Tibial nerve (tissue), 4 donors: Measurements from ENCODE around the gene CRYGA.

Experiments
- CTCF ChIP-seq, 5 experiments: fragments of 200-600 bp in 3 of 5; fragments of 450-650 bp in 2 of 5; sonication (generic) in 3 of 5; IDR thresholded peaks; one replicate each; pipeline ENCODE4 v1.5.1; 2016 to 2019; ENCODE audit warnings: antibody characterized with exemption in 5 of 5, mild to moderate bottlenecking in 3 of 5, moderate library complexity in 2 of 5
- EP300 ChIP-seq, 2 donors: sonication (generic); formaldehyde crosslinking; IDR thresholded peaks; one replicate each; pipeline ENCODE4 v1.6.1; 2017; ENCODE audit warnings: antibody characterized with exemption in 2 of 2, mild to moderate bottlenecking in 1 of 2
- POLR2A ChIP-seq, 2 donors: fragments of 450-650 bp; IDR thresholded peaks; one replicate each; pipeline ENCODE4 v1.6.1; 2017; ENCODE audit warnings: antibody characterized with exemption in 2 of 2, mild to moderate bottlenecking in 2 of 2, moderate library complexity in 2 of 2

GRCh38 chr2:208125251-208125650, 38.1 kb downstream of the CRYGA start:
- no peak for TF ChIP-seq CTCF (IDR thresholded peaks at IDR 0.05)
- TF ChIP-seq EP300 (IDR thresholded peaks at IDR 0.05) = no peak
- TF ChIP-seq POLR2A (IDR thresholded peaks at IDR 0.05) = no peak
